Activated naive CD8-positive, alpha-beta T cell treated with anti-CD3 and anti-CD28 coated beads, Interleukin-2, amount 50 U/mL, for 24 hours (primary cell): ENCODE data around the gene PRM1.

ENCODE experiments used
- ATAC-seq: fragments of 150-1000 bp; cut with Tn5 transposase; one replicate; pipeline ENCODE4 v1.10.0; 2021
- DNase-seq: peaks from one replicate; pipeline ENCODE4 v3.0.0; 2021
- H3K27ac Mint-ChIP-seq: one replicate; pipeline ENCODE4 v1.8.0; 2021; ENCODE audit warnings: mild to moderate bottlenecking, mixed read lengths
- H3K27me3 Mint-ChIP-seq: one replicate; pipeline ENCODE4 v1.8.0; 2021; ENCODE audit warnings: mixed read lengths
- H3K36me3 Mint-ChIP-seq: one replicate; pipeline ENCODE4 v1.8.0; 2021; ENCODE audit warnings: low read depth, mixed read lengths
- H3K4me1 Mint-ChIP-seq: one replicate; pipeline ENCODE4 v1.8.0; 2021; ENCODE audit warnings: mixed read lengths
- H3K4me3 Mint-ChIP-seq: one replicate; pipeline ENCODE4 v1.8.0; 2021; ENCODE audit warnings: mild to moderate bottlenecking, moderate library complexity, mixed read lengths
- H3K9me3 Mint-ChIP-seq: one replicate; pipeline ENCODE4 v1.8.0; 2021; ENCODE audit warnings: mixed read lengths

Gene PRM1

DNA sequence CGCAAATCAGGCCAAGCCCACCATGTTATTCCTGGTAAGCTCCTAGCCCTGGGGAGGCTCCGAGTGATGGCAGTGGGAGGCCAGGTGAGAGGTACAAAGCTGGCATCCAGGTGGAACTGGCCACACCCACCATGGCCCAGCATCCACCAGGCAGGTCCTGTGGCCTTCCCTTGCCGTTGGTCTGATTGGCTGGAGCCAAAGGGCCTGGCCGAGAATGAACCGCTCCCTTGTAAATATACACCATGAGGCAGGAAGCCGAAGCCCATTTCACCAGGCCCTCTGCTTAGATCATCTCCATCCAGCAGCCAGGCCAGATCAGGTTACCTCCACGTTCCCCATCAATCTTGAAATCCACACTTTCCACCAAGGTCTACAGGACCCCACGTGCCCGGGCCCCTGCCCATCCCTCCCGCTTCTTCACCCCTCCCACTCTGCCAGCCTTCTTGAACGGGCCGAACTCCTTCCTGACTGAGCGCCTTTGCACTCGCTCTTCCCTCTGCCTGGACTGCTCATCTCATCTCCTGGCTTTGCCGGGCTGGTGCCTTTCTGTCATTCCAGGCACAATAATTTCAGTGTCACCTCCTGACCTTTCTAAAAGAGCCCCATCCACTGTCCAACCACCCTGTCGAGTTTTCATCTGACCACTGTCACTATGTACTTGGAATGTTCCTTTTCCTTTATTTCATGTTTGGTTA, 30.9 kb downstream of the PRM1 start:
- H3K27ac Mint-ChIP-seq = no peak overlapping the region
- peaks cover 57% of the 10 kb centered on the region for H3K4me1 Mint-ChIP-seq
- no peak overlapping the region for H3K4me3 Mint-ChIP-seq
- ATAC-seq = no peak
- no peak for DNase-seq
- H3K36me3 Mint-ChIP-seq = peaks cover 40% of the 10 kb centered on the region
- peaks cover 2% of the 10 kb centered on the region for H3K27me3 Mint-ChIP-seq
- H3K9me3 Mint-ChIP-seq = no peaks in the 10 kb centered on the region

- DNase-seq (no peak), ATAC-seq (no peak)
- Mint-ChIP-seq H3K27ac (peak overlapping the region; percentile 22), H3K27me3 (peaks cover 2% of the 10 kb centered on the region), H3K9me3 (no peaks in the 10 kb centered on the region), H3K4me1 (peaks cover 61% of the 10 kb centered on the region), H3K4me3 (no peak overlapping the region), H3K36me3 (peaks cover 38% of the 10 kb centered on the region)
Observed at GRCh38 chr16:11249233-11250061, 31.7 kb downstream of the PRM1 start.

GRCh38 chr16:11248133-11248532, 33.0 kb downstream of the PRM1 start:
- Mint-ChIP-seq H3K36me3 (peaks cover 25% of the 10 kb centered on the region), H3K9me3 (no peaks in the 10 kb centered on the region), H3K4me3 (no peak overlapping the region), H3K27ac (no peak overlapping the region), H3K27me3 (peaks cover 2% of the 10 kb centered on the region), H3K4me1 (peaks cover 53% of the 10 kb centered on the region)
- ATAC-seq (no peak), DNase-seq (no peak)

- no peak overlapping the region for H3K4me3 Mint-ChIP-seq
- DNase-seq (no peak), ATAC-seq (peak; percentile 61)
- peaks cover 35% of the 10 kb centered on the region for H3K4me1 Mint-ChIP-seq
- H3K9me3 Mint-ChIP-seq = no peaks in the 10 kb centered on the region
- peaks cover 10% of the 10 kb centered on the region for H3K36me3 Mint-ChIP-seq
- no peak overlapping the region for H3K27ac Mint-ChIP-seq
- H3K27me3 Mint-ChIP-seq = no peaks in the 10 kb centered on the region
Observed at GRCh38 chr16:11245988-11246387, 35.1 kb downstream of the PRM1 start.

- Mint-ChIP-seq H3K4me1 (peaks cover 31% of the 10 kb centered on the region), H3K4me3 (no peak overlapping the region), H3K9me3 (no peaks in the 10 kb centered on the region), H3K36me3 (peaks cover 6% of the 10 kb centered on the region), H3K27ac (peak overlapping the region; percentile 19), H3K27me3 (no peaks in the 10 kb centered on the region)
- ATAC-seq = no peak
- DNase-seq = no peak
Observed at GRCh38 chr16:11245222-11245737, 35.9 kb downstream of the PRM1 start.

DNA sequence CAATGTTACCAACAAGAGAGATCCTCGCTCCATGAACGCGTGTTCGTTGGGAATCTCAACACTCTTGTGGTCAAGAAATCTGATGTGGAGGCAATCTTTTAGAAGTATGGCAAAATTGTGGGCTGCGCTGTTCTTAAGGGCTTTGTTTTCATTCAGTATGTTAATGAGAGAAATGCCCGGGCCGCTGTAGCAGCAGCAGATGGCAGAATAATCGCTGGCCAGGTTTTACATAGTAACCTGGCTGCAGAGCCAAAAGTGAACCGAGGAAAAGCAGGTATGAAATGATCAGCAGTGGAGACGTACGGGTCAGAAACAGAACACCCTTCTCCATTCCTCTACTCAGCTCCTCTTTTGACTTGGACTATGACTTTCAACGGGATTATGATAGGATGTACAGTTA, 38.5 kb downstream of the PRM1 start:
- H3K36me3 Mint-ChIP-seq = no peaks in the 10 kb centered on the region
- ATAC-seq (no peak), DNase-seq (no peak)
- peaks cover 34% of the 10 kb centered on the region for H3K4me1 Mint-ChIP-seq
- no peaks in the 10 kb centered on the region for H3K27me3 Mint-ChIP-seq
- no peaks in the 10 kb centered on the region for H3K9me3 Mint-ChIP-seq
- H3K27ac Mint-ChIP-seq = no peak overlapping the region
- H3K4me3 Mint-ChIP-seq = no peak overlapping the region

GRCh38 chr16:11241480-11242204, 39.5 kb downstream of the PRM1 start:
- H3K27ac Mint-ChIP-seq = no peak overlapping the region
- ATAC-seq (no peak), DNase-seq (no peak)
- H3K9me3 Mint-ChIP-seq = no peaks in the 10 kb centered on the region
- peaks cover 35% of the 10 kb centered on the region for H3K4me1 Mint-ChIP-seq
- no peaks in the 10 kb centered on the region for H3K36me3 Mint-ChIP-seq
- H3K4me3 Mint-ChIP-seq = no peak overlapping the region
- H3K27me3 Mint-ChIP-seq = no peaks in the 10 kb centered on the region

GRCh38 chr16:11240636-11241473, 40.3 kb downstream of the PRM1 start:
- Mint-ChIP-seq H3K4me1 (peaks cover 31% of the 10 kb centered on the region), H3K4me3 (no peak overlapping the region), H3K27ac (no peak overlapping the region), H3K27me3 (no peaks in the 10 kb centered on the region), H3K36me3 (no peaks in the 10 kb centered on the region), H3K9me3 (no peaks in the 10 kb centered on the region)
- DNase-seq (no peak), ATAC-seq (no peak)

GRCh38 chr16:11239644-11240632, 41.2 kb downstream of the PRM1 start:
- H3K4me3 Mint-ChIP-seq = no peak overlapping the region
- no peaks in the 10 kb centered on the region for H3K36me3 Mint-ChIP-seq
- no peak for DNase-seq
- H3K4me1 Mint-ChIP-seq = peaks cover 31% of the 10 kb centered on the region
- no peaks in the 10 kb centered on the region for H3K27me3 Mint-ChIP-seq
- peak; percentile 80 for ATAC-seq
- no peaks in the 10 kb centered on the region for H3K9me3 Mint-ChIP-seq
- H3K27ac Mint-ChIP-seq = no peak overlapping the region

GRCh38 chr16:11238272-11239202, 42.6 kb downstream of the PRM1 start:
- no peaks in the 10 kb centered on the region for H3K9me3 Mint-ChIP-seq
- DNase-seq = no peak
- no peaks in the 10 kb centered on the region for H3K36me3 Mint-ChIP-seq
- no peak for ATAC-seq
- no peak overlapping the region for H3K4me3 Mint-ChIP-seq
- peak overlapping the region; percentile 54 for H3K27ac Mint-ChIP-seq
- peaks cover 42% of the 10 kb centered on the region for H3K4me1 Mint-ChIP-seq
- H3K27me3 Mint-ChIP-seq = no peaks in the 10 kb centered on the region

- Mint-ChIP-seq H3K9me3 (no peaks in the 10 kb centered on the region), H3K27me3 (no peaks in the 10 kb centered on the region), H3K27ac (peak overlapping the region; percentile 63), H3K36me3 (no peaks in the 10 kb centered on the region), H3K4me3 (no peak overlapping the region), H3K4me1 (peaks cover 60% of the 10 kb centered on the region)
- DNase-seq (no peak), ATAC-seq (no peak)
Observed at GRCh38 chr16:11236461-11237254, 44.5 kb downstream of the PRM1 start.

- DNase-seq (no peak), ATAC-seq (no peak)
- H3K36me3 Mint-ChIP-seq = no peaks in the 10 kb centered on the region
- no peaks in the 10 kb centered on the region for H3K9me3 Mint-ChIP-seq
- H3K4me1 Mint-ChIP-seq = peaks cover 69% of the 10 kb centered on the region
- peak overlapping the region; percentile 41 for H3K27ac Mint-ChIP-seq
- H3K27me3 Mint-ChIP-seq = no peaks in the 10 kb centered on the region
- no peak overlapping the region for H3K4me3 Mint-ChIP-seq
Observed at GRCh38 chr16:11235703-11235991, 45.5 kb downstream of the PRM1 start.
